NB4 (cell line): Measurements from ENCODE around the gene C16orf96.

Experiments used
- CTCF ChIP-seq: IDR thresholded peaks from one replicate; pipeline ENCODE4 v1.5.1; 2012; ENCODE audit warnings: low read depth, low read length
- MAX ChIP-seq: IDR thresholded peaks from 2 replicates; pipeline ENCODE4 v1.6.1; 2011; ENCODE audit warnings: low read depth, low read length
- MYC ChIP-seq: IDR thresholded peaks from 2 replicates; pipeline ENCODE4 v1.6.1; 2011; ENCODE audit warnings: low read depth, low read length
- POLR2A ChIP-seq: IDR thresholded peaks from 2 replicates; pipeline ENCODE4 v1.6.1; 2011; ENCODE audit warnings: mild to moderate bottlenecking; ENCODE audit not compliant: insufficient read length; ENCODE audit errors: extremely low read depth

GRCh38 chr16:4524571-4524970, 31.6 kb upstream of the C16orf96 start:
- TF ChIP-seq POLR2A, result no peak
- no peak for TF ChIP-seq MAX
- TF ChIP-seq CTCF, result no peak
- no peak for TF ChIP-seq MYC
